Measurements from ENCODE around the gene TLE3. TPM values are rescaled to one million over a fixed set of nuclear protein-coding genes. Genes with fewer than 3 reads are reported as not detected.

Gene TLE3
- total RNA-seq (10 to 100 TPM; 49.5 to 82.0 (median 58.8) TPM), polyA plus RNA-seq (10 to 100 TPM; 16.8 to 39.3 (median 21.0) TPM)

GRCh38 chr15:70097321-70098152 lies at the start of gene TLE3:
TLE3 (minus strand) TSS chr15:70097917; CDS start chr15:70096798, 1,119 bp downstream.
- Histone ChIP-seq H3K9me3 (no peaks in the 10 kb centered on the region), H3K36me3 (no peaks in the 10 kb centered on the region), H3K4me3 (peak within 1 kb of the TSS; percentile 85 to 97 (median 94)), H3K27ac (peak within 1 kb of the TSS; percentile 93 to 99 (median 99)), H3K27me3 (no peaks in the 10 kb centered on the region), H3K4me1 (peaks cover 4 to 73% (median 63%) of the 10 kb centered on the region in 4 donors)
- intact Hi-C loops (cut with DNase I): loop anchor here (1.0 to 10.0 kb wide), 8 partner anchors 55 to 645 kb away; partner anchors contain the start of gene RPLP1
- WGBS, 2 donors: 0% methylated on average over 77 of the region's 77 CpGs
- TF ChIP-seq CTCF (IDR thresholded peaks at IDR 0.05) (peak in 1 of 4 experiments; percentile 23), POLR2A (IDR thresholded peaks at IDR 0.05) (peak; percentile 92 to 96), EP300 (IDR thresholded peaks at IDR 0.05) (peak in 1 of 4 donors; percentile 28), POLR2AphosphoS5 (IDR thresholded peaks at IDR 0.05) (peak; percentile 95 to 99 (median 96))
- peak; percentile 100 for DNase-seq

GRCh38 chr15:70147178-70147760 lies 49.6 kb upstream of the TLE3 start:
- DNase-seq: no peak
- H3K27ac ChIP-seq: no peak overlapping the region
- intact Hi-C loops (cut with DNase I): no loop called here

GRCh38 chr15:70146771-70147170 lies 49.1 kb upstream of the TLE3 start:
- WGBS, 2 donors: 81 to 91% methylated on average over 5 of the region's 5 CpGs
- Histone ChIP-seq H3K27me3 (no peaks in the 10 kb centered on the region), H3K4me3 (no peak overlapping the region), H3K4me1 (peaks cover 0 to 42% (median 18%) of the 10 kb centered on the region in 4 donors), H3K27ac (no peak overlapping the region), H3K36me3 (no peaks in the 10 kb centered on the region), H3K9me3 (no peaks in the 10 kb centered on the region)
- no peak for TF ChIP-seq CTCF (IDR thresholded peaks at IDR 0.05)
- TF ChIP-seq POLR2A (IDR thresholded peaks at IDR 0.05): no peak
- no peak for TF ChIP-seq POLR2AphosphoS5 (IDR thresholded peaks at IDR 0.05)
- TF ChIP-seq EP300 (IDR thresholded peaks at IDR 0.05): no peak
- DNase-seq: no peak
- intact Hi-C loops (cut with DNase I): no loop called here

More at GRCh38 chr15:70147178-70147760, 49.6 kb upstream of the TLE3 start:
- H3K36me3 ChIP-seq: no peaks in the 10 kb centered on the region
- no peak overlapping the region for H3K4me3 ChIP-seq
- no peaks in the 10 kb centered on the region for H3K27me3 ChIP-seq
- TF ChIP-seq POLR2A (IDR thresholded peaks at IDR 0.05) (no peak), POLR2AphosphoS5 (IDR thresholded peaks at IDR 0.05) (no peak), EP300 (IDR thresholded peaks at IDR 0.05) (no peak), CTCF (IDR thresholded peaks at IDR 0.05) (no peak)
- WGBS, 2 donors: 73 to 84% methylated on average over 8 of the region's 8 CpGs
- peaks cover 0 to 45% (median 22%) of the 10 kb centered on the region in 4 donors for H3K4me1 ChIP-seq
- H3K9me3 ChIP-seq: no peaks in the 10 kb centered on the region

GRCh38 chr15:70146162-70146561 lies 48.4 kb upstream of the TLE3 start:
- no peak for TF ChIP-seq POLR2A (IDR thresholded peaks at IDR 0.05)
- no peak for TF ChIP-seq POLR2AphosphoS5 (IDR thresholded peaks at IDR 0.05)
- no peak for TF ChIP-seq EP300 (IDR thresholded peaks at IDR 0.05)
- TF ChIP-seq CTCF (IDR thresholded peaks at IDR 0.05): no peak
- Histone ChIP-seq H3K36me3 (no peaks in the 10 kb centered on the region), H3K4me3 (no peak overlapping the region), H3K4me1 (peaks cover 0 to 42% (median 17%) of the 10 kb centered on the region in 4 donors), H3K27ac (no peak overlapping the region), H3K9me3 (no peaks in the 10 kb centered on the region), H3K27me3 (no peaks in the 10 kb centered on the region)
- intact Hi-C loops (cut with DNase I): no loop called here
- DNase-seq: no peak
